ENCODE results near the gene SMG5. TPM values are rescaled to one million over a fixed set of nuclear protein-coding genes. Genes with fewer than 3 reads are reported as not detected.

Gene SMG5
- total RNA-seq, 1 donor from 2014 or later = 91.0 TPM

DNA sequence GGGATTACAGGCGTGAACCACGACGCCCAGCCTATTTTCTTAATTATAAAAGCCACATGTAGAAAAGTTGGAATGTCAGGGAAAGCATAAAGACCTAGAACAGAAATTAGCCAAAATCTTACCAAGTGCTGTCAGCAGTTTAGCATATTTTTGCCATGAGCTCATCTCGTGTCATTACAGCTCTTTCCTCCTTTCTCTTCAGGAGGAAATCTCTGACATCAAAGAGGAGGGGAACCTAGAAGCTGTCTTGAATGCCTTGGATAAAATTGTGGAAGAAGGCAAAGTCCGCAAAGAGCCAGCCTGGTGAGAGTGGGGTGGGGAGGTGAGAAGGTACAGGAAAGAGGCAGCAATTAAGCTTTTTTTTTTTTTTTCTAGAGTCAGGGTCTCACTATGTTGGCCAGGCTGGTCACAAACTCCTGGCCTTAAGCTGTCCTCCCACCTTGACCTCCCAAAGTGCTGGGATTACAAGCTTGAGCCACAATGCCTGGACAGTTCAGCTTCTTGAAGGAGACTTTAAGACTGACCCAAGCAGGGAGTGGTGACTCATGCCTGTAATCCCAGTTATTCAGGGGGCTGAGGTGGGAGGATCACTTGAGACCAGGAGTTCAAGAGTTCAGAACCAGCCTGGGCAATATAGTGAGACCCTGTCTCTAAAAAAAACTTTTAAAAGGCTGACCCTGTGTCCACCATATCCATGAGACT lies 49.0 kb downstream of the SMG5 start:
- H3K4me3 Mint-ChIP-seq = no peak overlapping the region
- TF ChIP-seq, protein P1, sequence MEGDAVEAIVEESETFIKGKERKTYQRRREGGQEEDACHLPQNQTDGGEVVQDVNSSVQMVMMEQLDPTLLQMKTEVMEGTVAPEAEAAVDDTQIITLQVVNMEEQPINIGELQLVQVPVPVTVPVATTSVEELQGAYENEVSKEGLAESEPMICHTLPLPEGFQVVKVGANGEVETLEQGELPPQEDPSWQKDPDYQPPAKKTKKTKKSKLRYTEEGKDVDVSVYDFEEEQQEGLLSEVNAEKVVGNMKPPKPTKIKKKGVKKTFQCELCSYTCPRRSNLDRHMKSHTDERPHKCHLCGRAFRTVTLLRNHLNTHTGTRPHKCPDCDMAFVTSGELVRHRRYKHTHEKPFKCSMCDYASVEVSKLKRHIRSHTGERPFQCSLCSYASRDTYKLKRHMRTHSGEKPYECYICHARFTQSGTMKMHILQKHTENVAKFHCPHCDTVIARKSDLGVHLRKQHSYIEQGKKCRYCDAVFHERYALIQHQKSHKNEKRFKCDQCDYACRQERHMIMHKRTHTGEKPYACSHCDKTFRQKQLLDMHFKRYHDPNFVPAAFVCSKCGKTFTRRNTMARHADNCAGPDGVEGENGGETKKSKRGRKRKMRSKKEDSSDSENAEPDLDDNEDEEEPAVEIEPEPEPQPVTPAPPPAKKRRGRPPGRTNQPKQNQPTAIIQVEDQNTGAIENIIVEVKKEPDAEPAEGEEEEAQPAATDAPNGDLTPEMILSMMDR (conservative IDR thresholded peaks at IDR 0.05) = no peak
- DNase-seq (ENCODE audit: extremely low spot score, unreplicated experiment) = no peak
- peaks cover 21% of the 10 kb centered on the region for H3K36me3 Mint-ChIP-seq
- H3K4me1 Mint-ChIP-seq (ENCODE audit: unreplicated experiment) = no peaks in the 10 kb centered on the region
- no peaks in the 10 kb centered on the region for H3K9me3 Mint-ChIP-seq
- peak overlapping the region; percentile 77 for H3K27ac Mint-ChIP-seq
- H3K27me3 Mint-ChIP-seq = no peaks in the 10 kb centered on the region

- DNase-seq (ENCODE audit: extremely low spot score, unreplicated experiment) = no peak
- Mint-ChIP-seq H3K27me3 (no peaks in the 10 kb centered on the region), H3K4me1 (ENCODE audit: unreplicated experiment) (no peaks in the 10 kb centered on the region), H3K4me3 (no peak overlapping the region), H3K27ac (peak overlapping the region; percentile 62), H3K36me3 (peaks cover 20% of the 10 kb centered on the region), H3K9me3 (no peaks in the 10 kb centered on the region)
- TF ChIP-seq, protein P1 (conservative IDR thresholded peaks at IDR 0.05) = no peak
Measured at GRCh38 chr1:156232201-156232894, 50.3 kb downstream of the SMG5 start.

GRCh38 chr1:156230473-156230837 lies 52.2 kb downstream of the SMG5 start:
- Mint-ChIP-seq H3K4me3 (no peak overlapping the region), H3K27me3 (no peaks in the 10 kb centered on the region), H3K9me3 (no peaks in the 10 kb centered on the region), H3K36me3 (peaks cover 13% of the 10 kb centered on the region), H3K27ac (no peak overlapping the region), H3K4me1 (ENCODE audit: unreplicated experiment) (peaks cover 2% of the 10 kb centered on the region)
- TF ChIP-seq, protein P1 (conservative IDR thresholded peaks at IDR 0.05) = no peak
- no peak for DNase-seq (ENCODE audit: extremely low spot score, unreplicated experiment)

DNA sequence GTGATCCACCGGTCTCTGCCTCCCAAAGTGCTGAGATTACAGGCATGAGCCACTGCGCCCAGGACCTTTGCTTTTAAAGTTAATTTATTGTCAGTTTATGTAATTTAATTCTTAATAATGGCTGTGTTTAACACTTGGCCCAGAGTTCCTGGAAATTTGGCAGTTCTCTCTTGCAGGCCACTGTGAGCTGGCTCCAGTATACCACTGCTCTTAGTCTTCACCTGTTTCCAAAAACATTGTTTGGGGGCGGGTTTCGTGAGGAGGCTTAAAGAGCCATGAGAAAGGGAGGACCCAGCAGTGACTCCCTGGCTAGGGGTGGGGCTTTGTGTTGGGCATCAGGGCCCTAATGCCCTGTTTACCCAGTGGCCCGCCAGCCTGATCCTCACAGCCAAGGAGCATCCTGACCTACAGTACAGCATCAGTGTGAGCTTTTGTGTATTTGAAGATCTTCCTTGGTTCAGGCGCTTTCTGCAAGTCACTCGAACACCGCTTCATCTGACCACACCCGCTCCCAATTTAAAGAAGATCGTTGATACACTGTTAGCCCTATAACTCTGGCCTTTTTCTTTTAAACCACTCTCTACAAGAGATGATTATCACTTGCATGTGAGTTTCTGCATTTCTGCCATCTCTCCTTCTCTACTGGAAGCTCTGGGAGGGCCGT lies 52.7 kb downstream of the SMG5 start:
- TF ChIP-seq, protein P1 (conservative IDR thresholded peaks at IDR 0.05) = no peak
- peaks cover 16% of the 10 kb centered on the region for H3K36me3 Mint-ChIP-seq
- H3K27ac Mint-ChIP-seq = no peak overlapping the region
- H3K4me3 Mint-ChIP-seq = no peak overlapping the region
- H3K4me1 Mint-ChIP-seq (ENCODE audit: unreplicated experiment) = peaks cover 5% of the 10 kb centered on the region
- no peaks in the 10 kb centered on the region for H3K9me3 Mint-ChIP-seq
- H3K27me3 Mint-ChIP-seq = no peaks in the 10 kb centered on the region
- no peak for DNase-seq (ENCODE audit: extremely low spot score, unreplicated experiment)

DNA sequence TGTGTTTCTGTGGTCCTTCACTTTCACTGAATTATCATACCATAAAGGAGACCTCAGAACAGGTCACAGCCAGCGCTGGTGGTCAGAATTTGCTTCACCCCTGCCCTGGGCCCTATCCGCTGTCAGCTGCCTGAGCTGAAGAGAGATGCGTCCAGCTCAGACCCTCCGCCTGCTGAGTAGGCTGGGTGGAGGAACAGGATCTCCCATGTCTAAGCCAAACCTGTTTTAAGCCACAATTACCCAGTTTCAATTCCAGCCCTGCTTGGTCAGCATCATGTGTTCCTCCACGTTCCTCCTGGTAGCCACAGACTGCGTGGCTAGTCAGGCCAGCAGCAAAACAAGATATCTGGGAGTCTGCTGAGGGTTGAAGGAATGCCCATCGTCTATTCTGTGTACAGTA lies 54.1 kb downstream of the SMG5 start:
- Mint-ChIP-seq H3K4me1 (ENCODE audit: unreplicated experiment) (peaks cover 5% of the 10 kb centered on the region), H3K4me3 (no peak overlapping the region), H3K36me3 (peaks cover 15% of the 10 kb centered on the region), H3K27ac (no peak overlapping the region), H3K9me3 (no peaks in the 10 kb centered on the region), H3K27me3 (no peaks in the 10 kb centered on the region)
- TF ChIP-seq, protein P1 (conservative IDR thresholded peaks at IDR 0.05) = no peak
- no peak for DNase-seq (ENCODE audit: extremely low spot score, unreplicated experiment)
